Superior temporal gyrus (tissue), 1 donor: ENCODE results near the gene N4BP2.

Experiments
- DNase-seq: peaks from one replicate; pipeline ENCODE4 v3.0.0-alpha.2; 2016; ENCODE audit errors: extremely low spot score

The N4BP2 gene

DNA sequence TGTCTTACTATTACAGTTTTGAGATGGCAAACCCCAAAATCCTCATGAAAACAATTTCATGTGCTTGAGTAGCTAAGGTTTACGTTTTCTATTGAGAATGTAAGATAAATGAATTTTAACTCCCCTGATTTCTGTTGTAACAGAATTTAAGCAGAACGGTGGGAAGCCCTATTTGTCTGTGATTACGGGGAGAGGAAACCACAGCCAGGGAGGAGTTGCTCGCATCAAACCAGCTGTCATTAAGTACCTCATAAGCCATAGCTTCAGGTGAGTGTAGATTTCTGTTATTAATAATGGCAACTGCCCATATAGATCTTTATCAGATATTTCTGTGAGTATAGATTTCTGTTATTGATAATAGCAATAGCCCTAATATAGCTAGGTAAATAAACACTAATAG is 96.0 kb downstream of the N4BP2 start:
- DNase-seq, result no peak

DNA sequence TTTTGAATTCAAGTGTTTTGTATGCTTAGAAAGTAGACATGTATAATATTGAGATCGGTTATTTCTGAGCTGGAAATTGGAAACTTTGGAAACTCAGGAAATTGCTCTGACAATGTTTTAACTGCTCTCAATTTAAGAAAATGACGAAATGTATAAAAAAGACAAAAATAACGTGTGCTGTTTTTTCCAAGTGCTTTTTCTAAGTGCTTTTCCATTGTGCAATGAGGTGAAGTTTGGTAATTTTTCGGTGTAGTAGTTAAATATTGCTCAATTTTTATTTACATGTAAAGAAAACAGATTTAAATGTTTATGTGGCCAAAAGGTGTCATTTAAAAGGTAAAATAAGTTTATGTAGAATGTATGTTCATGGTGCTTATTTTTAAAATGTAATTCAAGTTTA is 100.8 kb downstream of the N4BP2 start:
- DNase-seq, result no peak

DNA sequence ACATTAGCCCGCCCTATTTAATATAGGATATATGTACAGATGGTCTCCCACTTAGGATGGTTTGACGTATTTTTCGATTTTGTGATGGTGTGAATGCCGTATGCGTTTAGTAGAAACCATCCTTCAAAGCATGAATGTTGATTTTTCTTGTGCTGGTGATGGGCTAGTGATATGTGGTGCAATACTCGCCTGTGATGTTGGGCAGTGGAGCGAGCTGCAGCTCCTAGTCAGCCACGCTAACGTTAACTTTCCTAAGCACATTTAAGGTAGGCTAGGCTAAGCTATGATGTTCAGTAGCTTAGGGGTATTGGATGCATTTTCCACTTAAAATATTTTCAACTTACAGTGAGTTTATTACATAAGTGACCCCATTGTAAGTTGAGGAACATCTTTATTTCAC is 103.6 kb downstream of the N4BP2 start:
- no peak for DNase-seq

DNA sequence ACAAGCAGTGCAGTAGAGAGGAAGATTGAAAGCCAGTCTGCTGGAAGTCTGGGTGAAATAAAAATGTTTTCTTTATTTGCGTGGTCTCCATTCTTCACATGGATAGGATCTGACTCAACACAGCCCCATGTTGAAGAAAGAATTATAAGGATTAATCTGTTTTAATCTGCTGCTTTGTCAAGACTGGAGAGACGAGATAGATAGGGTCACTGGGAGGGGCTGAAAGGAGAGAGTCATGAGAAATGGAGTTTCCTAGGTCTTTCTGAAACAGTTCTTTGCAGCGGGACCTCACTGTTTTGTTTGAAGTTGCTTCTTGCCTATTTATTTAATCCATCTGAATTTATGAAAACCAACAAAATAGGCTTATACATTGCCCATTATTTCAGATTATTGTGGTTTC is 107.8 kb downstream of the N4BP2 start:
- no peak for DNase-seq

DNA sequence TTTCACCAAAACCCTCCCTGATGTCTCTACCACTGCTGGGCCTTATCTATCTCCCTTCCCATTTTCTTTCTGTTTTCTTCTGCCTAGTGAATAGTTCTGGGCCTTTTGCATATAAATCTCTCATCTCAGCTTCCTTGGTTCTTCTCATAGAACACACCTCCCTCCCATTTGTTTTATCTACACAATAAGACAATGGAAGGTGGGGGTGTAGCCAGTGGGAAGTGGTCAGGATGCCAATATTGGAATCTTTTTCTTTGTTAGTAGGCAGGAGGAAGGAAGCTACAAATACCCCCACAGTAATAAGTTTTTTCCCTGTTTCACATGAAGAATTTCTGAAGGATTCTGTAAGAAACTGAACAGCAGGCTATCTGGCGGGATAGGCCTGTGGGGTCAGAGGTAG is 109.3 kb downstream of the N4BP2 start:
- no peak for DNase-seq

DNA sequence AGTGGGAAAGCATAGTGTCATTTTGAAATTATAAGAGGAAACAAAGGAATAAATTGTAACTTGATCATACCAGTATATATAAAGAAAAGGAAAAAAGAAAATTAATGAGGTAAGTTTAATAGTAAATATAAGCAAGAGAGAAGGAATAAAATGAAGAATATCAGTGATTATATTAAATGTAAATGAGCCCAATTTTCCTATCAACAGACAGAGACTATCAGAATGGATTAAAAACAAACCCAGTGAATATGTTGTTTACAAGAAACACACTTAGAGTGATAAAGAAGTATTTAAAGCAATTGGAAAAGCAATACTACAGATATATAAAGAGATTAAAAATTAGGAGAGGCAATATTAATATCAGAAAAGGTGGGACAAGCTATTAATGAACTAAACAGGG is 111.4 kb downstream of the N4BP2 start:
- no peak for DNase-seq

DNA sequence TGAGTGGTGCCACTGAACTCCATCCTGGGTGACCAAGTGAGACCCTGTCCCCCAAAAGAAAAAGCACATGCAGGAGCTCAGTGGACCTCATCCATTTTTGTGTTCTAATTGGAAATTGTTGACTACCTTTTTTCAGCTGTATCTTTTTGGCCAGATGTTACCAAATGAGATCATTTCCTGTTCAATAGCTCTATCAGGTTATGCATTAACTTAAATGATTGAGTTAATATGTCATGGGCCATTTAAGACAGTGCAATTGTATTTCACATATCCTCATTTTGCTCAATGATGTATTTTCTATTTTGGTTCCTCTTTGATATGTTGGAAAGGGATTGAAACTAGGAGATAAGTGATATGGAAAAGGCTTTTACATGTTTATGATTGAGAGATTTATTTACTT is 113.9 kb downstream of the N4BP2 start:
- DNase-seq, result no peak

DNA sequence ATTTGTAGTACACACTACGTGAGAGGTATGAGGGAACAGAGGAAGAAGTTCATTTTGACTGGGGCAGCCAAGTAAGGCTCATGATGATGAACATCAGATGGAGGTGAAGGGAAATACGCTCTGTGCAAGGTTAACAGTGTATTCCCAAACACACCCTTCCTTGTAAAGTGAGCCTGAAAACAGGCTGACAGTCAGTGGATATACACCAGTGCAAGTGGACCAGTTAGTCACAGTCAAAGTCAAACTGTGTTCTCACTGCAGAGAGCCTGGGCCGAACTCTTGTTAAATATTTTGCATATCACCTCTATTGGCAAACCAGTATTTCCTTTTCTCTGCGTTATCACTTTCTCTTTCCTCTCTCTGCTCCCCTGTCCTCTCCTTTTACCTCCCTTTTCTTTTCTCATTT is 116.8 kb downstream of the N4BP2 start:
- DNase-seq, result no peak

DNA sequence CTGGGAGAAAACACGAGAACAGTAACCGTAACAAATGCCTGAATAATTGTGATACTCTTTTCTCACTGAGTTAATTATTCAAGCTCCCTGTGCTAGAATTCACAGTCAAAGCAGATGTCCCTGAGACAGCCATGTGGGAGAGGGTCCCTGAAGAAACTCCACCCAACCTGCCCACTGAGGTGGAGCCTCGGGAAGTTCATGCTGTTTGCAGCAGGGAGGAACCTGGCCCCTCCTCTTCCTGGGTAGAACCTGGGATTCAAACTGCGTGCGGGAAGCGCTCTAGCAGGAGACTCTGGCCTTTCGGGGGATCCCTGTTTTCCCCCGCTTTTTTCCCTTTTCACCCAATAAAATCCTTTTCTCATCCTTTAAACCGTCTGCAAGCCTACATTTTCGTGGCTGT is 120.0 kb downstream of the N4BP2 start:
- no peak for DNase-seq

DNA sequence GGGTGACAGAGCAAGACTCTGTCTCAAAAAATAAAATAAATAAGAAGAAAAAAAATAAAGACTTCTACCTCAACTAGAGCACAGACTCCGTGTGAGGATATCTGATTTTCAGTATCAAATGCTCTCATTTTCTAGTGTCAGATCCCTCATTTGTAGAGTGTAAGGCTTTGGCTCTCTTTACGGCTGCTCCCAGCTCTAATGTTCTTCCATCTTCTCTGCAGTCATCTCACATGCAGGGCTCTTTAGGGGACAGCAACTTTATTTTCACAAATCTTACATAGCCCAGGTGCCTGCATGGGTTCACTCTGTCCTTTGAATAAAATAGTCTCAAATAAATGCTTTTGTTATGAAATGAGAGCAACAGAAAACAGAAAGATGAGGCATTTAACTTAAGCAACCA is 120.9 kb downstream of the N4BP2 start:
- no peak for DNase-seq

DNA sequence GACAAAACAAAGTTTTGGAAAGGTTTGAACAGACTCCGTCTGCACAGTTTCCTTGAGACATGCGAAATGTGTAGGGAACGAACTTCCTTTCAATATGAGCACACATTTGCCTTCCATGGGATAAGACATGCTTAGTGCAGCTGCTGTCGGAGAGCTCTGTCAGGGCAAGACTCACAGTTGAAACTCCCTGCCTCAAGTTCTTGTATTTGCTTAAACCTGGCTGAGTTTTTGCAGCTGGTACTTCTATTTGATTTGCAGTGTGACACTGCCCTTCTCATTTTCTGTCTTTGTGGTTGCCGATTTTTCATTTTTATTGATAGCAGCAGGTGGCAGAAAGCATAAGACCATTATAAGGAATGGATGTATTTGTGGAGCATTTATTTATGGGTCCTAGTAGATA is 122.0 kb downstream of the N4BP2 start:
- no peak for DNase-seq

DNA sequence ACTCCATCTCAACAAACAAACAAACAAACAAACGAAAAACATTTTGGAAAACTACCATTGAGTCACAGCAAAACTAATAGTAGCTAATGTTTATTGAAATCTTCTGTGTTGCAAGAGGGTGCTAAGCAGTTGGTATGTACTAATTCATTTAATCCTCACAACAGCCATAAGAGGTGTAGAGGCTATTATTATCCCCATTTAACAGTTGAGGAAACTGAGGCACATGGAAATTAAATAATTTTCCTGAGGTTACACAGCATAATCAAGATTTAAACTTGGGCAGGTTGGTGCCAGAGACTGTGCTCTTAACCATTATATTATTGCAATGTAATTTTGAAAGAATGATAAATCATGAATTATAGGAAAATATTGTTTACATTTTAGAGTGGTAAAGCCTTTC is 122.7 kb downstream of the N4BP2 start:
- DNase-seq, result no peak

DNA sequence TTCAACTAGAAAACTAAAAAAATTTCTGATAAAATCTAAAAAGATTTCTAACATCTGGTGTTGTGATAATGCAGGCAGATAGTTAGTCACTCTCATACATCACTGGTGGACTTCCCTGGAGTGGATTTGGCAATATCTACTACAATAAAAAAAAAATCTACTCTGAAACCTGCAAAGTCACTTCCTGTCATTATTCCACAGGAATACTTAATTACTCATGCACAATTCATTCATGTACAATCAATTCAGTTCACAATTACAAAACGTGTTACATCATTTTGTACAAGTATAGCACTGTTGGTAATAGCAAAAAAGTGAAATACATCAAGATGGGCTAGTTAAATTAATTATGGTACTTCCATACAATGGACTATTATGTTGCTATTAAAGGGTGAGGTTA is 123.7 kb downstream of the N4BP2 start:
- no peak for DNase-seq

DNA sequence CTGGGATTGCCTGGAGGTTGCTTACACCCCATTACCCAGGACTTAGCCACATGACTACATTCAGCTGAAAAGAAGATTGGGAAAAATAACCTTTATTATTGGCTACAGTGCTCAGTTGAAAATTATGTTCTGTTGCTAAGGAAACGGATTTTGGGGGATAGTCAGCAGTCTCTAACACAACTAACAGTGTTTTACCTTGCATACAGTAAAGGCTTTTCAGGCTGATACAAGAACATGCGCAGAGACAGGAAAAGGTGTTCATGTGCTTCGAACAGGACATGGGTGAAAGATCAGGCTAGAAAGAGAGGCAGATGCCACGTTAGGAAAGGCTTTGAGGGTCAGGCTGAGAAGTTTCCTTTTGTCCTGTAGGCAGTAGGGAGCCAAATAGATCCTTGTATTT is 125.4 kb downstream of the N4BP2 start:
- DNase-seq, result no peak

DNA sequence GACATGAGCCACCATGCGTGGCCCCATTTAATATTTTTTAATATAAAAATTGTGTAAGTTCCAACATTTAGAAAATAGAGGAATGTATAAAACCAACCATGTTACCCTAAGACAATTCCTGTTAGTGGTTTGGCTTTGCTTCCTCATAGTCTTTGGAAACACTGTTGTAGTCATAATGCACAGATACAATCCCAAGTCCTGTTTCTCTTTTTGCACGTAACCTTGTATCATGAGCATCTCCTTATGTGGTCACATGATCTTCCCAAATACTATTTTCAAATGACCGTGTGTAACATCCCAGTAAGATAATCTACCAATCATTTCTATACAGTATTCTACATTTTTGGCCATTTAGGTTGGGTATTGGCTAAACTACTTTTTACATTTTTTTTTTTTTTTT is 126.3 kb downstream of the N4BP2 start:
- no peak for DNase-seq

DNA sequence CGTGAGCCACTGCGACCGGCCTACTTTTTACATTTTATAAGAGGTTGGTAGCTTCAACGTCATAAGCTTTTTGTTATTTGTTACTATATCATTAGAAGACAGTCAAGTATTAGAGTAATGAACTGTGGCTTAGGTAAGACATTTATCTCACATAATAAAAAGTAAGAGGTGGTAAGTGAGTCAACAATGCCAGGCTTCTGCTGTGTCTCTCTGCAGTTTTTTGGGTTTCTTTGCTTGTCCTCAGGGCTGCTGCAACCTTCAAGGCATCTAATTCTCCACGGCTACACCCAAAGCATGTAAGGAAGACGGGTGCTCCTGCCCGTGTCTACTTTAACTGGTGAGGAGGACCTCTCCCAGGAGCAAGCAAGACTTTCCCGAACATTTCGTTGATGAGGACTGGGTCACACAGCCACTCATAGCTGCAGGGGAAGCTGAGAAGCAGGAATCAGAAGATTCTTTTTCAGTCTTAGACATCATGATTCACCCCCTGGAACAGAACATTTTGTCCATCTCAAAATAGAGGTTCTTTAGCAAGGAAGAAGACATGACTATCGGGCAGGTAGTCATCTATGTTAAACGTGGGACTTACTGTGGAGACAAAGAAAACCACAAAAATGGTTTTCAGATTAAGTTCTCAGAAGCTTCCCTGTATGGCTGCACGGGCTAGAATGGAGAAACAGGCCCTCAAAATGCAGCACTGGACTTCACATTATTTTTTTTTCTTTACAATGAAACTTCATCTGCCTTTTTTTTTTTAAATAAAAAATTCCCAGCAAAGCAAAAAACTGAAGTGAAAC is 127.2 kb downstream of the N4BP2 start:
- no peak for DNase-seq

DNA sequence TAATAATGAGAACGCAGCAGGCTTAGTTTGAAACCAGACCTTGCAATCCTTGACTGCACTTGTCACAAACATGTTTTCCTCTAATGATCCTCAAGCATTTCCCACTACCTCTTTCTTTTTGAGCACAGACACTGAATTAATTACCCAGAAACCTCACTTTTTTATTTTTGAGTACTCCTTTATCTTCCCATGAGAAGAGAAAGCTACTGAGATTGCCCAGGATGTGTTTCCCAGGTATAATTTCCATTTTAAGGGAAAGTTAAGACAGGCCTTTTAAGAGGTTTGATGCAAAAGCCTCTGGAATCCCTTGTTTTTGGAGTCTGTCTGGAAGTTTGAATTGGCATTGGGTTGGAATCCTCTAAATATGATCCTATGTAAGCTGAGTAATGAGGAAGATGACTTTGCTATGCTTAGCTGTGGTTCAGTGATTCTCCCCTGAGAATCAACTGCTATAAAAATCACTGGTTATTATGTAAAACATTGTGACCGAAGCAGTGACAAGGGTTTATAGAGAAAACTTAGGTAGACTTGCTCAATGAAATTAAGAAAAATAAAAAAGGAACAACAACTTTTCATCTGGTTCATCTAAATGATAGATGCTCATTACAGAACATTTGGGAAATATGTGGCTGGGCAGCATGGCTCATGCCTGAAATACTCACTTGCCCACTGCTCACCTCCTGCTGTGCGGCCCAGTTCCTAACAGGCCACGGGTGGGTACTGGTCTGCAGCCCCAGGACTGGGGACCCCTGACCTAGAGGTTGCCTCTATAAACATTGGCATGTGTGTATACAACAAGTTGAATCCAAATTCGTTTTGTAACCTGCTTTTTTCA is 129.4 kb downstream of the N4BP2 start:
- no peak for DNase-seq

DNA sequence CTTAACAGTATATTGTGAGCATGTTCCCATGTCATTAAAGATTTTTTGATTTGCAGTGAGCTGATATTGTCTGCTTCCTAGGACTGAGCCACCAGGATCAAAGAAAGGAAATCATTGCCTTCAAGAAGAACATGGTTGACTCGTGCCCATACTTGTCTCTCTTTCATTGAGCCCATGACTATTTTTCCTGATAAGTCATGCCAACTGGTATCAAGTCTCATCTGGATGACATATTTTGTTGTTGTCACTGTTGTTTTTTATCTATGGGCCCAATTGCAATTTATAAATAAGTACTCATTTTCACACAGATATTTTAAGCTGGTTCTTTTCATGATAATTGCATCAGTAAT is 130.0 kb downstream of the N4BP2 start:
- DNase-seq, result no peak

DNA sequence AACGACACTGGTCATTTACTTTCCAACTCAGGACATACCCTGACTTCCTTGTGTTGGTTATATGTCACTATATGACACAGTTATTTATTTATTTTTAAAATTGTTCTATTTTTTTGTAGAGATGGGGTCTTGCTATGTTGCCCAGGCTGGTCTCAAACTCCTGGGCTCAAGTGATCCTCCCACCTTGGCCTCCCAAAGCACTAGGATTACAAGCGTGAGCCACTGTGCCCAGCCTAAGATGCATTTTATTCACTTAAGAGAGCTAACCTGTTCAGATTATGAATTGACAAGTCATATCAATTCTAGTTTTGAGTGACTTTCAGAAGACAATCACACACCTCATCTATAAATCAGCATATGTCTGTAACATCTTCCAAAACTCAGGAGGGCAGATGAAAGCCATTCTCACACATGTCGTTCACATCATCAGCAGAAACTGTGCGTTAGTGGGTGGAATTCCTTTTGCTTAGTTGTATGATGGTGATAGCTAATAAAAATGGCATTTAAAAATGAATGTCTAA is 130.8 kb downstream of the N4BP2 start:
- no peak for DNase-seq

DNA sequence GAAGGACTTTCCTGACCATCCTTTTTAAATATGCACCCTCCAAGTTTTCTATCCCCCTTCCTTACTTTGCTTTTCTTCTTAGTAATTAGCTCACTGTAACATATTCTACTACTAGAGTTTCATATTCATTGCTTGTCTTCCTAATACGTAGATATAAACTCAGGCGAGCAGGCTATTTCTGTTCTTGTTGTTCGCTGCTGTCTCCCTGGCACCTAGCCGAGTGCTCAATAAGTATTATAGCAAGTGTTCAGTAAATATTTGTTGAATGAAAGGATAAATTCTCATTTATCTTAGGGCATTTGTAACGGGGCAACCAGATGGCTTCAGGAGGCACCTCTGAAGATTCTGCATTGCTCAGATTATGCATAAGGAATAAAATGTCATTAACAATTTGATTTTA is 133.4 kb downstream of the N4BP2 start:
- DNase-seq, result no peak

DNA sequence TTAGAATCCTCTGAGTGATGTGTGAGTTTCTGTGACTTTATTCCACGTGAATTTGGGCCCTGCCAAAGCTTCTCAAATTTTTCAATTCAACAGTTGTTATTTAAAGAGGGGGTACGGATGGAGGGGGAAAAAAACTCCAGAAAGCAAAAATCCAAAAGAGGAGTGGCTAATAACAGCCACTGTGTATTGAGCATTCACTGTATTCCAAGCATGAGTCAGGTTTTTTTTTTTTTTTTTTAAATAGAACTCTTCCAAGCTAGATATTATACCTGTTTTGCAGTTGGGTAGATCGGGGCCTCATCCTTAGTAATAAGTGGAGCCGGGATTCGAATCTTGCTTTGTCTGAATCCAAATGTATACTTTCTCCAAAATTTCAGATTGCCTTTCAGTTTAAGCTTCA is 133.8 kb downstream of the N4BP2 start:
- DNase-seq, result no peak

DNA sequence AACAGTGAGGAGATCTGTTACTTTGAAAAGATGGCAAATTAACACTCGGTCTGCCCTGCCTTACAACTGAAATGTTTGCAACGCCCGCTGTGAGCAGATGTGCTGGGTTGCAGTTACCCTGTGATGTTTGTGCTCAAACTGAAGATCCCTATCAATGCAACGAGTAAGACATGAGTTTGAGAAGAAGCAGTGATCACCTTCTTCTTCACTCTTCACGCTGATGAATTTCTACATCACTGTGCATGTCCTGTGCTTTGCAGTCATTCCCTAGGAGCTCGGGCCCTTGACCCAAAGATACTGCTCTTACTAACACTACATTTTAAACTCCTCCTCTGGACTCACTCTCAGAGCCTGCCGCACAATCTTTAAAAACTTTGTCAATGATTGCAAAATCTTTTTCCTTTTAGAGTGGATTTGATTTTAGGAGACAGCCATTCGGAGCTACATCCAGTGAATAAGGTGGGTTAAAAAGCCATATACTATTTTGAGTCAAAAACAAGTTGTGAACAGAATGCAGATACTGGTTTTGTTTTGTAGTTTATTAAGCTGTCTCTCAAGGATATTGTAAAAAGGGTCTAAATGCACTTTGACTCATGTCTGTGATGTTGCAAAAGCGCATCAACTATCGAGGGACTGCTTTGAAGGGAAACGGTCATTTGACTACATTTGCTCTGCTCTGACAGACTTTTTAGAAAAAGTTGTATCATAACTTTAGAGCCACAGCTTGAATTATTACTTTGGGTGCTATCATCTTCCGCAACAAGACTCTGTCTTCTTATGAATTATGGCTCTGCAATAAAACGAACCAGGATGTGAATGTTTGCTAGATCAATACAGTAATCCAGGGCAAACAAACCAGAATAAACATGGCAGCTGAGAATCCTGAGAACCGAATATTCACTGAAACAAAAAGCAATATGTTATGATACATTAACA is 134.5 kb downstream of the N4BP2 start:
- no peak for DNase-seq
